ENCODE results near the gene GRIP1.

Gene GRIP1, protein sequence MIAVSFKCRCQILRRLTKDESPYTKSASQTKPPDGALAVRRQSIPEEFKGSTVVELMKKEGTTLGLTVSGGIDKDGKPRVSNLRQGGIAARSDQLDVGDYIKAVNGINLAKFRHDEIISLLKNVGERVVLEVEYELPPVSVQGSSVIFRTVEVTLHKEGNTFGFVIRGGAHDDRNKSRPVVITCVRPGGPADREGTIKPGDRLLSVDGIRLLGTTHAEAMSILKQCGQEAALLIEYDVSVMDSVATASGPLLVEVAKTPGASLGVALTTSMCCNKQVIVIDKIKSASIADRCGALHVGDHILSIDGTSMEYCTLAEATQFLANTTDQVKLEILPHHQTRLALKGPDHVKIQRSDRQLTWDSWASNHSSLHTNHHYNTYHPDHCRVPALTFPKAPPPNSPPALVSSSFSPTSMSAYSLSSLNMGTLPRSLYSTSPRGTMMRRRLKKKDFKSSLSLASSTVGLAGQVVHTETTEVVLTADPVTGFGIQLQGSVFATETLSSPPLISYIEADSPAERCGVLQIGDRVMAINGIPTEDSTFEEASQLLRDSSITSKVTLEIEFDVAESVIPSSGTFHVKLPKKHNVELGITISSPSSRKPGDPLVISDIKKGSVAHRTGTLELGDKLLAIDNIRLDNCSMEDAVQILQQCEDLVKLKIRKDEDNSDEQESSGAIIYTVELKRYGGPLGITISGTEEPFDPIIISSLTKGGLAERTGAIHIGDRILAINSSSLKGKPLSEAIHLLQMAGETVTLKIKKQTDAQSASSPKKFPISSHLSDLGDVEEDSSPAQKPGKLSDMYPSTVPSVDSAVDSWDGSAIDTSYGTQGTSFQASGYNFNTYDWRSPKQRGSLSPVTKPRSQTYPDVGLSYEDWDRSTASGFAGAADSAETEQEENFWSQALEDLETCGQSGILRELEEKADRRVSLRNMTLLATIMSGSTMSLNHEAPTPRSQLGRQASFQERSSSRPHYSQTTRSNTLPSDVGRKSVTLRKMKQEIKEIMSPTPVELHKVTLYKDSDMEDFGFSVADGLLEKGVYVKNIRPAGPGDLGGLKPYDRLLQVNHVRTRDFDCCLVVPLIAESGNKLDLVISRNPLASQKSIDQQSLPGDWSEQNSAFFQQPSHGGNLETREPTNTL

DNA sequence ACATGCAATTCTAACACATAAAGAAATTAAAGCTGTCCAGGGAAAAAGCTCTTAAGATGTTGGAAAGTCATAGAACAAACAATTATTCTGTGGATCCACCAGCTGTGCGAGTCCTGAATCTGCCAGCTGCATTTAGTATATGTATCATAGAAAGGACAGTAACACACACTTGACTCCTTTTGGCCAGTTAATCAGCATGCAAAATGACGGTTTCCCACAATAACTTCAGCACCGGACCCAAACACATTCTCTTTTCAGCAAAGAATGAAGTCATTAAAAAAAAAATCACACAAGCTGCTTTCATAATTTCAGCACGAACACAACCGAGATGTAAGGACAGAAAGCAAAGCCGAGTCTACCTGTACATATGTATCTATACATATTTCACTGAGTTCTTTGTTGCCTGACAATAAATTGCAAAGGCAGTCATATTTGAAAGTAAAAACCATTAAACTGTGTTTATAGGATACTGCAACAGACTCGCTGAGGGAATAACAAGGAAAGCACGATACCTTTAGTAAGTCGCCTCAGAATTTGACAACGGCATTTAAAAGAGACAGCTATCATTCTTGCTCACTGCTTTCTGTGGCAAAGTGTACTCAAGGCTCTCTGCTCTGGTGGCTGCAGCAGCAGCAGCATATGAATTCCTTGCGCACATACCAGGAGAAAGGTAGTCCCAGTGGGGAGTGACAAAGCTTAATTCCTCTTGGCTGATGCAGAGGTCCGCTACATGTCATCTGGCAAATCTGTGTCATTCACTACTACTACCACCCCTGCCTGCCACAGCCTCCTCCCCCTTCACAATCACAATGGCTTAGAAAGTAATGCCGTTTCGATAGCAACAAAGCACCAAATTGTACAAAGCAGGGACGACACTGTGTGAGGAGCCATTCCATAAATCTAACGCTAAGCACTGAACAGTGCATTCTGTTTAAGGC lies at the start of gene GRIP1:
TSS of gene GRIP1 (minus strand) at position 739 of the 938 bp plus-strand sequence. CDS start at position 567, 172 bp downstream.
- no peak for DNase-seq (ENCODE audit: low spot score)

DNA sequence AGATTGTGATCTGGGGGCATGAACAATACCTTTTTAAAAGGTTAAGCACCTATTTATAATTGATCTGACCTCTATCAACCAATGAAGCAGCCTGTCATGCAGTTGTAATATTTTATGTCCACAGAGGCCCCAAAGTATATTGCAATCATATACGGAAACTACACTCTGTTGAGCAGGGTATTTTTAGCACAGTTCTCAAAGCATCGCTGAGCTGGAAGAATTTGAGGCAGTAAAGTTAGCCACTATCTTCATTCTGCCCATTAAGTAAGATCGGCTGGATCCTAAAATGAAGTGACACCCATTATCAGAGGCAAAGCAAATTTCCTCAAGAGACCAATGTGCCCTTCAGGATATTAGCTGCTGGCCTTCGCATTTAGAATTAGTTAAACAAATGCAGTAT lies 47.7 kb upstream of the GRIP1 start:
- no peak for DNase-seq (ENCODE audit: low spot score)

GRCh38 chr12:66725031-66725430 lies 46.2 kb upstream of the GRIP1 start:
- DNase-seq (ENCODE audit: low spot score) = no peak

GRCh38 chr12:66724616-66725015 lies 45.7 kb upstream of the GRIP1 start:
- no peak for DNase-seq (ENCODE audit: low spot score)

GRCh38 chr12:66724026-66724425 lies 45.1 kb upstream of the GRIP1 start:
- DNase-seq (ENCODE audit: low spot score) = no peak

DNA sequence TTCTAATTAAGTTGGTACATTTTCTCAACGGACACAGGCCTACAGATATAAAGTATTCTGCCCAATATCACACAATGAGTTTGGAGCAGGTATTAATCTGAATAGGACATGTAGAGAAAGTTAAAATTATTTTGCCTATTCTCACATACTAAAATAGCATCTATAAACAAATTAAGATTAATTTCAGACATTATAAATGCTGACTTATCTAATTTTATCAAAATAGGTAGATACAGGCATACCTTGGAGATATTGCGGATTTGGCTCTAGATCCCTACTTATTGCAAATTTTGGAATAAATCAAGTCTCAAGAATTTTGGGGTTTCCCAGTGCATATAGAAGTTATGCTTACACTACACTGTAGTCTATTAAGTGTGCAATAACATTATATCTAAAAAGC lies 41.0 kb upstream of the GRIP1 start:
- DNase-seq (ENCODE audit: low spot score) = no peak

DNA sequence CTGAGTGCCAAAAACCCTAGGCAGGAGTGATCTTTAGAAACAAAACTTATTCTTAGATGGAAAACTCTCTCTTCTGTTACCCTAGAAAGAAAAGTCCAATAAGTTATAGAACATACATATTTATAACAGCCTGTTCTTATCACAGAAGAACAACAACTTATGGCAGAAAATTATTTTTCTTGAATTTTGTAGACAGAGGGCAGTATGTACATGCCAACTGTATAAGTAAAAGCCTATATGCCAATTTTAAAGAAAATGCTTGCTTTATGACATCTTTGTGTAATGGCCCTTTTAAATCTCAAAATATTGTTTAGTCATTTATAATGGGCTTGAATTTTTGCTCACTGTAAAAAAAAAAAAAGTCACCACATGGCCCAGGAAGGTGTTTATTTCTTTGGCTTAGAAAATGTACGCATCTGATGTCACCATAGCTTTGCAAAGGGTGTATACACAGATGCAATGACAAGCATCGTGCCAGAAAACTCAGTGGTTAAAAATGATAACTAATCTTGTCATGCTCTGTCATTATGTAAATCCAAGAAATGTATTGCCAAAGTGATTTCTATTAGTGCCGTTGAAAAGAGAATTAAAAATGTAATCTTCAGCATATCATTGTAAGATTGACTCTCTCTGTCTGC lies 38.3 kb upstream of the GRIP1 start:
- no peak for DNase-seq (ENCODE audit: low spot score)

GRCh38 chr12:66716522-66716921 lies 37.6 kb upstream of the GRIP1 start:
- DNase-seq (ENCODE audit: low spot score) = peak; percentile 21

- no peak for DNase-seq (ENCODE audit: low spot score)
Observed at GRCh38 chr12:66714709-66715108, 35.8 kb upstream of the GRIP1 start.

- DNase-seq (ENCODE audit: low spot score) = no peak
Observed at GRCh38 chr12:66713984-66714383, 35.1 kb upstream of the GRIP1 start.

DNA sequence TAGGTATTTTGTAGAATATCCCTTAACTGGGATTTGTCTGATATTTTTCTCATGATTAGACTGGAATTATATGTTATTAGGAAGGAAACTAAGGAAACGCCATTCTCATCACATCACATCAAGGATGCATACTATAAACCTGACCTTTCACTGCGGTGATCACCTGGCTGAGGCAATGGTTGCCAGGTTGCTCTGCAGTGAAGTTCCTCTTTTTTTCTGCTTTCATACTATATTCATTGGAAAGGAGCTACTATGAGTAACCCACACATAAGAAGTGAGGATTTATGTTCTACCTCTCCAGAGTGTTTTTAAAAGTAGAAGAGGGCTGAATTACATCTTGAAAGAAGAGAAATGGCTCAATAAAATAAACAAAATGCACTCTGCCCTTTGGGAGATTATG lies 31.0 kb upstream of the GRIP1 start:
- DNase-seq (ENCODE audit: low spot score) = no peak

GRCh38 chr12:66709457-66709773 lies 30.5 kb upstream of the GRIP1 start:
- DNase-seq (ENCODE audit: low spot score) = no peak

GRCh38 chr12:66708704-66709456 lies 30.0 kb upstream of the GRIP1 start:
- no peak for DNase-seq (ENCODE audit: low spot score)

- no peak for DNase-seq (ENCODE audit: low spot score)
Observed at GRCh38 chr12:66707002-66707697, 28.3 kb upstream of the GRIP1 start.

- no peak for DNase-seq (ENCODE audit: low spot score)
Observed at GRCh38 chr12:66699738-66700482, 21.0 kb upstream of the GRIP1 start.

DNA sequence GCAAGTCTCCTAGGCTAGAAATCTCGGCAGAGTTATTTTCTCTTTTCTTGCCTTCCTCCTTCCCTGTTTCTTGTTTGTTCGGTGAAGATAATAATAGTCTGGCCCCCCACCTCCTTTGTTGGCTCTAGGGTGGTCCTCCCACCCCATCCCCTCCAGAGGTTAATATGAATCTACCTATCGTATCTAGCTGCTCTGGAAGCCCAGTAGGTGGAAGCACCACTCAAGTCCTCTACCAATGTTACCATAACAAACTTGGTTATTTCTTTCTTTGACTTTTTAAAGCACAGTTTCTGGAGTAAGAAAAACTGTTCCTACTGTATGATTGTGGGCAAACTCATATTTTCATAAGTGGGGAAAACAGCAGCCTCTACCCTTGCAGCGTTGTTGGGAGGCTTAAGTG lies 19.7 kb upstream of the GRIP1 start:
- no peak for DNase-seq (ENCODE audit: low spot score)

DNA sequence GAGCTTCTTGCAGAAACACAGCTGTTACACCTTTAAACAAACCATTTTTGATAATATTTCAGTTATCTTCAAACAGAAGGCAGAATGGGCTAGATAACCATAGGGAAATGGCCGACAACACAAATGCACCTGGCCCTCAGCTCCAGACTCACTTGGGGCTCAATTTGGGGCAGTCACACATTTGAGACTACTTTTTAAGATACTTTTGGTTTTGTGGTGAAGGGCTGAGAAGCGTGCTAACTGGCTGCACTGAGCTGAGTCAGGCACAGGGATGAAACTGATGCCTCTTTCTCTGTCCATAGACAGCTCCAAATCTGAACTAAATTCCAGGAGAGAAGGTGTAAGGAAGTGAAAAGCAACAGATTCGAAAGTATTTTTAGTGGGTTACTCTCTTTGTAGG lies 18.5 kb upstream of the GRIP1 start:
- no peak for DNase-seq (ENCODE audit: low spot score)

DNA sequence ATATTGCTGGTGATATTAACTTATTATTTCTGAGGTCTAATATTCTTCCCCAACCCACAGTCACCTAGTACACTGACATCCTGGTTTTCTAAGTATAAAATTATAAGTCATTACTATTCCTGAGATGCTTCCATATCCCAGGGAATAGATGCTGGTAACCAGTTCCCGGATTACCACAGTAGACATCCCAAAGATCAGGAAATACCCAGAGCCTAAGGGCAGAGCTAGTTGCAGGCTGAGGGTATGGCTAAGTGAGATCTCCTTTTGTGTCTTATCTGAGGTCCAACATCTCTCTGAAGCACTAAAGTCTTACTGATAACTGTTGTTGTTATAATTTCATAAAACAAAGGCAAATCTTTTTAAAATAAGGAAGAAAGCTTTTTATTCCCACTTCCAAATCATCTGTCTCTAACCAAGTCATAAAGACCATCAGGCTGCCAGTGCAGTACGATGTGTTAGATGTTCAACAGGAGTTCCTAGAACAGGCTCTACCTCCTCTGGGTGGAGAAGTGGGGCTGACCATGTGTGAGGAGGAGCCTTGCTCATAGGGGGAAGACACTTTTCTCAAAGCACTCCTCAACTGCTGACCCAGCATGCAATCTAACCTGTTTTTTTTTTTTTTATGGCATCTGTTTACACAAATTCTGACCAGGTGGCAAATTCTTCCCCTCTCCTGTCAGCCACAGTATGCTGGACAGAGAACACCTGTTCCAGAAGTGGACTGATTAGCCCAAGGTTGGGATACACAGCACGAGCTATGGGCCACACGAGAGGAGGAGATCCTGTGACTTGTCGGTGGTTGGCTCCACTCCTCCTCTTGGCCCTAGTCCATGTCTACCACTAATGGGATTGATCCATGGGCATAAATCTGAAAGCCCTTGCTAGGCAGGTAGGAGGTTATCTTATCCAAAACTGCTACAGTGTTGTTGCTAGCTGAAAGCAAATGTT lies 16.1 kb upstream of the GRIP1 start:
- no peak for DNase-seq (ENCODE audit: low spot score)
